ENCODE measurements around the gene SIL1.

SIL1 gene

DNA sequence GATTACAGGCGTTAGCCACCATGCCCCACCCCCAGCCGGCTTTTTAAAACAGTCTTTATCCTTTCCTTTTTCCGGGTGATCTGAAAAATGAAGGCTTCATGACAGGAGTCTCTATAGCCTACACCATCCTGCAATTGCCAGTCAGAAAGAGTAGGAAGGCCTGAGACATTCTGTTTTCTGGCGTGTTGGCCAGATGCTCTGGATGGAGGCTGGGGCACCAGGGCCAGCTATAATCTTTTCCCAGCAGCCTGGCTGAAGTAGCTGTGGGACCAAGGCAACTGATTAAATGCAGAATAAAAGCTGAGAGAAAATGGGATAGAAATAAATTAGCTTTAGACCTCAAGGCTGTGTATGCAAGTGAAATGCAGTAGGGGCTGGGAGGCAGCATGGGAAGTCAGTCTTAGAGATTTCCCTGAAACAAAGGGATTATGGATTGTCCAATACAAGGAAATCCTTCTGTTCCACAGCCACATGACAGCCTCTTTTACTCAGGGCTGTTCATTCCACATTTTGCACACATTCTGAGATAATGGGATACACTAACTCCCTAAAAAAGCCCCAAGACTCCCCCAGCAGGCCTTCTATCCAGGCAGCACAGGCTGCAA, 207.1 kb downstream of the SIL1 start:
- CTCF ChIA-PET, result no interaction called here
- TF ChIP-seq HDGF (IDR thresholded peaks at IDR 0.05; ENCODE audit: borderline replicate concordance), result no peak
- TF ChIP-seq SUZ12 (IDR thresholded peaks at IDR 0.05), result no peak
- no peak for TF ChIP-seq PKNOX1 (IDR thresholded peaks at IDR 0.05)
- TF ChIP-seq CTBP1 (IDR thresholded peaks at IDR 0.05; ENCODE audit: borderline replicate concordance), result no peak
- no peak for TF ChIP-seq TARDBP (IDR thresholded peaks at IDR 0.05)
- no peak for TF ChIP-seq FOXM1 (IDR thresholded peaks at IDR 0.05; ENCODE audit: borderline replicate concordance)
- no peak for TF ChIP-seq L3MBTL2 (conservative IDR thresholded peaks at IDR 0.05)
- no peak for TF ChIP-seq LEF1 (IDR thresholded peaks at IDR 0.05; ENCODE audit: borderline replicate concordance)
- no peak for TF ChIP-seq FOXK2 (IDR thresholded peaks at IDR 0.05)
- no peak for TF ChIP-seq NFRKB (IDR thresholded peaks at IDR 0.05)
- no peak for TF ChIP-seq ARNT (IDR thresholded peaks at IDR 0.05)
- TF ChIP-seq ELF4 (IDR thresholded peaks at IDR 0.05), result no peak
- TF ChIP-seq SP1 (IDR thresholded peaks at IDR 0.05), result no peak
- DNase-seq (ENCODE audit: extremely low spot score), result no peak
- POLR2A ChIA-PET, result no interaction called here

DNA sequence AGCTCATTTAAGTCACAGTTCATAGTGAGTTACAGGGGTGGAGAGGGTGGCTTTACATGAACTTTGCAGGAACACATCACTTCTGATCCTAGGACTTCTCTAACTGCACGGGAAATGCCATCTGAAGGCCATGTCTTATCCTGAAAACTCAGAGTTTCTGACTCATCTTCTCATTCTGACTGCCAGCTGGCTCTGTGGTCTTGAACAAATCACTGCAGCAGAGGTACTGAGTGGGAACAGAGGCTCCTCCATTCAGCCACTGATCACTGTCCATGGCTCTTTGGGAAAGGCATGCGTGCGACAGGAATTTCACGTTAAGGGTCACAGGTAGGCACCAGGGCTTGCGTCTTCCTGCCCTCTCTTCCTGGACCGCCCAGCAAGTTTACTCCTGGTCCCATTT, 208.4 kb downstream of the SIL1 start:
- ChIA-PET POLR2A (no interaction called here), CTCF (no interaction called here)
- TF ChIP-seq ELF4 (IDR thresholded peaks at IDR 0.05), result no peak
- TF ChIP-seq SUZ12 (IDR thresholded peaks at IDR 0.05), result no peak
- TF ChIP-seq ARNT (IDR thresholded peaks at IDR 0.05), result no peak
- no peak for TF ChIP-seq CTBP1 (IDR thresholded peaks at IDR 0.05; ENCODE audit: borderline replicate concordance)
- no peak for DNase-seq (ENCODE audit: extremely low spot score)

DNA sequence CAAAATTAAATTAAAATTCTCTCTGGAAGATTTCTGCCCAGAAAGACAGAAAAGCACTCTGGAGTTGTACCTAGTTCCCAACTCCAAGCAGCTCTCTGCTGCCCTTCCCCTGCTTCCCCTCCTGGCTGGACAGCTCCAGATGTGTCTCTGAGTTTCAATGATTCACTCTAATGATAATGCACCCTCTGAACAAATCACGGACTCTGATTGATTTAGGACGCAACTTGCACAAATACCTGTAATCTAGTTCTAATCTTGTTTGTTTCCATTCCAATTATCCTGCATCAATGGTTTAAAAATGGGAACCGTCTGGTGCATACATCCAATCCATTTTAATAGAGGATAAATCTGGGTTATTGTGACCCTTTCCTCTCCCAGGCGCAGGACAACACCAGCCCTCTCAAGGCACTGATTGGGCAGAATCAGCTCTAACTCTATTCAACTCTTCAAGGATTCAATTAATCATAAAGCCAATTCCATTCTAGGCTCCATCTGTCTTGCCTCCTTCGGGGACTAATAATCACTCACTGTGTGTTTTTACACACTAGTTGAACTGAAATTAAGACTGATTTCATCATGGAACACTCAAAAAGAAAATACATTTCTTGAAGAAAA, 211.9 kb downstream of the SIL1 start:
- ChIA-PET CTCF (no interaction called here), POLR2A (no interaction called here)
- no peak for TF ChIP-seq BHLHE40 (IDR thresholded peaks at IDR 0.05; ENCODE audit: borderline replicate concordance)
- no peak for TF ChIP-seq ZNF384 (IDR thresholded peaks at IDR 0.05)
- TF ChIP-seq FOXK2 (IDR thresholded peaks at IDR 0.05), result no peak
- TF ChIP-seq HDGF (IDR thresholded peaks at IDR 0.05; ENCODE audit: borderline replicate concordance), result no peak
- TF ChIP-seq FOXA1 (IDR thresholded peaks at IDR 0.05), result no peak
- TF ChIP-seq ARNT (IDR thresholded peaks at IDR 0.05), result no peak
- no peak for TF ChIP-seq CTBP1 (IDR thresholded peaks at IDR 0.05; ENCODE audit: borderline replicate concordance)
- TF ChIP-seq SP1 (IDR thresholded peaks at IDR 0.05), result no peak
- TF ChIP-seq LEF1 (IDR thresholded peaks at IDR 0.05; ENCODE audit: borderline replicate concordance), result no peak
- TF ChIP-seq PKNOX1 (IDR thresholded peaks at IDR 0.05), result no peak
- TF ChIP-seq ELF4 (IDR thresholded peaks at IDR 0.05), result no peak
- no peak for DNase-seq (ENCODE audit: extremely low spot score)

DNA sequence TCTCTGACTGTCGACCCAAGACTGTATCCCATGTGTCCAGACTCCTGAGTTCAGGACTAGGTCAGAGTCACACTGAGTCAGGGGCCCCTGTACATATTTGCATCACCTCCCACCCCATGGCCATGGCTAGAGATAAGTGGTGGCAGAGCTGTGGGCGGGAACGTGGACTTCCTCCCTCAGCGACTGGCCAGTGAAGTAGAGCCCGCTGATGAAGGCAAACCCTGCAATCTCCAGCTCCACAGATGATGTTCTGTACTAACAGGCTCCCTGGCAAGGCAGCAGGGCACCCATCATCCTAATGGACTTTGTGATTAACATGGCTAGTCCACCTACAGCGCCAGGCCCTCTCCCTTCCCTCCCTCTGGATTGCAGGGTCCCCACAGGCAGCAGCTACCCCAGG, 212.5 kb downstream of the SIL1 start:
- CTCF ChIA-PET, result no interaction called here
- TF ChIP-seq FOXM1 (IDR thresholded peaks at IDR 0.05; ENCODE audit: borderline replicate concordance), result no peak
- no peak for TF ChIP-seq NFRKB (IDR thresholded peaks at IDR 0.05)
- TF ChIP-seq ZNF384 (IDR thresholded peaks at IDR 0.05), result no peak
- no peak for TF ChIP-seq SUZ12 (IDR thresholded peaks at IDR 0.05)
- TF ChIP-seq FOXK2 (IDR thresholded peaks at IDR 0.05), result no peak
- no peak for TF ChIP-seq ELF4 (IDR thresholded peaks at IDR 0.05)
- POLR2A ChIA-PET, result no interaction called here

GRCh38 chr5:138985256-138985655, 212.9 kb downstream of the SIL1 start:
- ChIA-PET POLR2A (no interaction called here), CTCF (no interaction called here)
- TF ChIP-seq ZNF384 (IDR thresholded peaks at IDR 0.05) (no peak), HDGF (IDR thresholded peaks at IDR 0.05; ENCODE audit: borderline replicate concordance) (no peak), FOXM1 (IDR thresholded peaks at IDR 0.05; ENCODE audit: borderline replicate concordance) (no peak), NFRKB (IDR thresholded peaks at IDR 0.05) (no peak), ARNT (IDR thresholded peaks at IDR 0.05) (no peak), ELF4 (IDR thresholded peaks at IDR 0.05) (no peak), BHLHE40 (IDR thresholded peaks at IDR 0.05; ENCODE audit: borderline replicate concordance) (no peak), PKNOX1 (IDR thresholded peaks at IDR 0.05) (no peak), L3MBTL2 (conservative IDR thresholded peaks at IDR 0.05) (no peak), LEF1 (IDR thresholded peaks at IDR 0.05; ENCODE audit: borderline replicate concordance) (no peak), CTBP1 (IDR thresholded peaks at IDR 0.05; ENCODE audit: borderline replicate concordance) (no peak), SUZ12 (IDR thresholded peaks at IDR 0.05) (no peak)
- DNase-seq (ENCODE audit: extremely low spot score), result no peak

More for the DNA sequence above, 212.5 kb downstream of the SIL1 start:
- no peak for DNase-seq (ENCODE audit: extremely low spot score)

- POLR2A ChIA-PET, result no interaction called here
- TF ChIP-seq CTBP1 (IDR thresholded peaks at IDR 0.05; ENCODE audit: borderline replicate concordance), result no peak
- TF ChIP-seq HDGF (IDR thresholded peaks at IDR 0.05; ENCODE audit: borderline replicate concordance), result no peak
- TF ChIP-seq FOXM1 (IDR thresholded peaks at IDR 0.05; ENCODE audit: borderline replicate concordance), result no peak
- CTCF ChIA-PET, result no interaction called here
Measured at GRCh38 chr5:138983984-138984383, 214.2 kb downstream of the SIL1 start.

DNA sequence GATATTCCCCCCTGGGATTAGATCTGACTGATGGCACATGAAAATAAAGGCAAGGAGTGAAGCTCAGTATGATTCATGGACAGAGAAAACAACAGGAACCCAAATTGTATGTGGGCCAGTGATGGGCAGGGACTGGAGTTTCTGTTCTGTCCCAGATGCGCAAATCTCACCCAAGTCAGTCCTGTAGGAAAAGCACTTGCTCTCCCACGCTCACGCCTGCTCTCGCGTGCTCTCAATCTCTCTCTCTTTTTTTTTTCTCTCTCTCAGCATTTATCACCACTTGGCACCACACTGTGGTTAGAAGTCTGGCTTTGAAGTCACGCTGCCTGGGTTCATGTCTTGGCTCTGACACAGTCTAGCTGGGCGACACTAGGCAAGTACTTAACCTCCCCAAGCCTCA, 216.6 kb downstream of the SIL1 start:
- ChIA-PET CTCF (no interaction called here), POLR2A (no interaction called here)
- no peak for DNase-seq (ENCODE audit: extremely low spot score)
- TF ChIP-seq HDGF (IDR thresholded peaks at IDR 0.05; ENCODE audit: borderline replicate concordance) (no peak), ARNT (IDR thresholded peaks at IDR 0.05) (no peak), FOXA1 (IDR thresholded peaks at IDR 0.05) (no peak), TARDBP (IDR thresholded peaks at IDR 0.05) (no peak), NFRKB (IDR thresholded peaks at IDR 0.05) (no peak), ELF4 (IDR thresholded peaks at IDR 0.05) (no peak), ZNF384 (IDR thresholded peaks at IDR 0.05) (no peak), CTBP1 (IDR thresholded peaks at IDR 0.05; ENCODE audit: borderline replicate concordance) (no peak), FOXM1 (IDR thresholded peaks at IDR 0.05; ENCODE audit: borderline replicate concordance) (no peak), PKNOX1 (IDR thresholded peaks at IDR 0.05) (no peak), BHLHE40 (IDR thresholded peaks at IDR 0.05; ENCODE audit: borderline replicate concordance) (no peak), LEF1 (IDR thresholded peaks at IDR 0.05; ENCODE audit: borderline replicate concordance) (no peak), SP1 (IDR thresholded peaks at IDR 0.05) (no peak), SUZ12 (IDR thresholded peaks at IDR 0.05) (no peak), L3MBTL2 (conservative IDR thresholded peaks at IDR 0.05) (no peak), FOXK2 (IDR thresholded peaks at IDR 0.05) (no peak)

More at GRCh38 chr5:138983984-138984383, 214.2 kb downstream of the SIL1 start:
- DNase-seq (ENCODE audit: extremely low spot score), result no peak

Measured in HEK293T (cell line).